Thyroid gland (tissue), 4 donors: ENCODE results near the gene STAT6. TPM values are rescaled to one million over a fixed set of nuclear protein-coding genes. Genes with fewer than 3 reads are reported as not detected.

Experiments
- DNase-seq, 2 donors: peaks; one replicate each; pipeline ENCODE4 v3.0.0-alpha.2; 2019
- H3K27ac ChIP-seq, 3 donors: fragments of 200-600 bp; sonication (generic); 1 replicate in 2 of 3; 2 replicates in 1 of 3; pipeline ENCODE4 v1.5.1; 2016 to 2019; ENCODE audit warnings: mild to moderate bottlenecking in 1 of 3, moderate library complexity in 1 of 3
- H3K27me3 ChIP-seq: fragments of 200-600 bp; sonication (generic); one replicate; pipeline ENCODE4 v1.5.1; 2019
- H3K36me3 ChIP-seq, 2 donors: fragments of 200-600 bp; sonication (generic); one replicate each; pipeline ENCODE4 v1.5.1; 2016 to 2019
- H3K4me1 ChIP-seq, 2 donors: fragments of 200-600 bp; sonication (generic); one replicate each; pipeline ENCODE4 v1.5.1; 2017 to 2019
- H3K4me3 ChIP-seq, 3 donors: fragments of 200-600 bp; sonication (generic); replicated peaks in 1 of 3; 1 replicate in 2 of 3; 2 replicates in 1 of 3; pipeline ENCODE4 v1.5.1; 2016; ENCODE audit warnings: mild to moderate bottlenecking in 1 of 3
- H3K9me3 ChIP-seq: fragments of 200-600 bp; sonication (generic); one replicate; pipeline ENCODE4 v1.5.1; 2017
- POLR2A ChIP-seq, 2 donors: fragments of 450-650 bp; IDR thresholded peaks; one replicate each; pipeline ENCODE4 v1.6.1; 2017; ENCODE audit warnings: antibody characterized with exemption in 2 of 2, mild to moderate bottlenecking in 2 of 2, moderate library complexity in 1 of 2
- WGBS, 2 donors: methylation state at CpG; one replicate each; pipeline ENCODE4 v1.1.5; 2017; 5-methylcytosine and 5-hydroxymethylcytosine counted together
- intact Hi-C: fragments of 100-400 bp; cut with DNase I; formaldehyde crosslinking; loops from one replicate; pipeline ENCODE4 v1.15.1; 2023
- total RNA-seq, 4 donors: library from RNA; depleted of rRNA; stranded (reverse); fragments of >200 nt; gene quantifications; one replicate each; pipeline ENCODE4 v1.2.3, GENCODE V29; 2016
- TF ChIP-seq, protein P1 (sequence below), 6 experiments: fragments of 200-600 bp in 3 of 6; fragments of 450-650 bp in 3 of 6; sonication (generic) in 3 of 6; IDR thresholded peaks; one replicate each; pipeline ENCODE4 v1.5.1; 2016 to 2019; ENCODE audit warnings: antibody characterized with exemption in 6 of 6, mild to moderate bottlenecking in 2 of 6, inconsistent platforms in 1 of 6, moderate library complexity in 1 of 6

Gene STAT6
- total RNA-seq, 4 donors from 2014 or later, result 79.0 to 144 (median 89.8) TPM

DNA sequence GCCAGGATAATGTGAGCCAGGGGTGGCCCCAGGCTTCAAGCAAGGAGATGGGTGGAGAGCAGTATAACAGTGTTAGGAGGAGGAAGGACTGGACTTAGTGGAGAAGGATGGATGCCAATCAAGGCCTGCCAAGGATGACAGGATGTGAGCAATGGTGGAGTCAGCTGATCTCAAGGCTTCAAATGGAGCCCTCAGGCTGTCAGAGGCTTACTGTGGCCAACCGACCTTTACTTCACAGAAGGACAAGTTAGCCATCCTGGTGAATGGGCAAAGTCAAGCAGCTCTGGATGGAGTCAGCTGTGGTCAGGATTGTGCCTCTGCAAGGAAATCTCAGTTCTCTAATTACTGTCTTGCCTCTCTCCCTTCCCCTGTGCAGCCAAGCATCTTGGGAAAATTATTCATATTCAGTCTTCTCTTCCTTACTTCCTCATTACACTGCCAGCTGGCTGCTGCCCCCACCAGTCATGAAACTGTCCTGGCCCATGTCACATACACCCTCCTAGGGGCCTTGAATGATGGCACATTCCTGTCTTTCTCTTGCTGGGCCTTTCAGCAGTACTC lies 7.6 kb upstream of the STAT6 start:
- no peak overlapping the region for H3K27ac ChIP-seq
- 100% methylated on average over 1 of the region's 1 CpG for WGBS, 2 donors
- H3K27me3 ChIP-seq, result no peaks in the 10 kb centered on the region
- no peaks in the 10 kb centered on the region for H3K9me3 ChIP-seq
- no peaks in the 10 kb centered on the region for H3K36me3 ChIP-seq
- no peak for DNase-seq
- intact Hi-C loops, result loop anchor here (10.0 kb wide), 1 partner anchor 114 kb away; the partner anchor contains the start of gene ZBTB39
- TF ChIP-seq POLR2A (IDR thresholded peaks at IDR 0.05), result no peak
- TF ChIP-seq, protein P1, sequence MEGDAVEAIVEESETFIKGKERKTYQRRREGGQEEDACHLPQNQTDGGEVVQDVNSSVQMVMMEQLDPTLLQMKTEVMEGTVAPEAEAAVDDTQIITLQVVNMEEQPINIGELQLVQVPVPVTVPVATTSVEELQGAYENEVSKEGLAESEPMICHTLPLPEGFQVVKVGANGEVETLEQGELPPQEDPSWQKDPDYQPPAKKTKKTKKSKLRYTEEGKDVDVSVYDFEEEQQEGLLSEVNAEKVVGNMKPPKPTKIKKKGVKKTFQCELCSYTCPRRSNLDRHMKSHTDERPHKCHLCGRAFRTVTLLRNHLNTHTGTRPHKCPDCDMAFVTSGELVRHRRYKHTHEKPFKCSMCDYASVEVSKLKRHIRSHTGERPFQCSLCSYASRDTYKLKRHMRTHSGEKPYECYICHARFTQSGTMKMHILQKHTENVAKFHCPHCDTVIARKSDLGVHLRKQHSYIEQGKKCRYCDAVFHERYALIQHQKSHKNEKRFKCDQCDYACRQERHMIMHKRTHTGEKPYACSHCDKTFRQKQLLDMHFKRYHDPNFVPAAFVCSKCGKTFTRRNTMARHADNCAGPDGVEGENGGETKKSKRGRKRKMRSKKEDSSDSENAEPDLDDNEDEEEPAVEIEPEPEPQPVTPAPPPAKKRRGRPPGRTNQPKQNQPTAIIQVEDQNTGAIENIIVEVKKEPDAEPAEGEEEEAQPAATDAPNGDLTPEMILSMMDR (IDR thresholded peaks at IDR 0.05), result no peak
- H3K4me1 ChIP-seq, result no peaks in the 10 kb centered on the region
- no peak overlapping the region for H3K4me3 ChIP-seq

DNA sequence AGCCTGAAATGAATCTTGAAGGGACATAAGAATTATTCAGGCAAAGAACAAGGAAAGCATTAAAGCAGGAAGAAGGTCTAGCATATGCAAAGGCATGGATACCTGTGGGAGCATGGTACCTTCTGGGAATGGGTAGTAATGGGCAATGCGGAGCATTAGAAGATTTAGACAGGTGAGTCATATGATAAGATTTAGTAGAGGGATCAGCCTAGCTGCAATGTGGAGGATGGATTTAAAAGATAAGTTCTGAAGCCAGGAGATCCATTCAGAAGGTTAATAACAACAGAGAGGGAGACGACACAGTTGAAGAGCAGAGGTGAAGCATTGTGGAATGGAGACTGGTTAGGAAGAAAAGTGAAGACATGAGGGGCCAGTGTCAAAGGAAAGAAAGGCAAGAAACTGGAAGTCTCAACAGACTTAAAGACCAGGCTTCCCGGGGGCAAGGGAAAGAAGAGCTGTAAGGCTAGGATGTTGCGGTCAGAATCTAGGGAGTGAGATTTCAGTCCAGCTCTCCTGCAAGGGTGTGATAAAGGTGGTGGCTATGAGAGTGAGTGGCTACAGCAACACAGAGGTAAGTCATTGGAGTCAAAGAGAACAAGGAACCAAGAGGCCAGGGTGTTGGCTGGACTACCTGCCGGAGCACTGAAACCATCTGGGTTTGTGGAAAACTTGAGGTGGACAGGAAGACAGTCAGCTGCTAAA lies 5.6 kb upstream of the STAT6 start:
- WGBS, 2 donors, result 84 to 86% methylated on average over 5 of the region's 5 CpGs
- no peaks in the 10 kb centered on the region for H3K27me3 ChIP-seq
- no peak overlapping the region for H3K4me3 ChIP-seq
- no peaks in the 10 kb centered on the region for H3K9me3 ChIP-seq
- intact Hi-C loops, result loop anchor here (10.0 kb wide), 1 partner anchor 112 kb away; the partner anchor contains the start of gene ZBTB39
- TF ChIP-seq POLR2A (IDR thresholded peaks at IDR 0.05), result no peak
- TF ChIP-seq, protein P1 (IDR thresholded peaks at IDR 0.05), result no peak
- no peaks in the 10 kb centered on the region for H3K36me3 ChIP-seq
- H3K27ac ChIP-seq, result no peak overlapping the region
- peaks cover 0 to 5% of the 10 kb centered on the region in 2 donors for H3K4me1 ChIP-seq
- no peak for DNase-seq

DNA sequence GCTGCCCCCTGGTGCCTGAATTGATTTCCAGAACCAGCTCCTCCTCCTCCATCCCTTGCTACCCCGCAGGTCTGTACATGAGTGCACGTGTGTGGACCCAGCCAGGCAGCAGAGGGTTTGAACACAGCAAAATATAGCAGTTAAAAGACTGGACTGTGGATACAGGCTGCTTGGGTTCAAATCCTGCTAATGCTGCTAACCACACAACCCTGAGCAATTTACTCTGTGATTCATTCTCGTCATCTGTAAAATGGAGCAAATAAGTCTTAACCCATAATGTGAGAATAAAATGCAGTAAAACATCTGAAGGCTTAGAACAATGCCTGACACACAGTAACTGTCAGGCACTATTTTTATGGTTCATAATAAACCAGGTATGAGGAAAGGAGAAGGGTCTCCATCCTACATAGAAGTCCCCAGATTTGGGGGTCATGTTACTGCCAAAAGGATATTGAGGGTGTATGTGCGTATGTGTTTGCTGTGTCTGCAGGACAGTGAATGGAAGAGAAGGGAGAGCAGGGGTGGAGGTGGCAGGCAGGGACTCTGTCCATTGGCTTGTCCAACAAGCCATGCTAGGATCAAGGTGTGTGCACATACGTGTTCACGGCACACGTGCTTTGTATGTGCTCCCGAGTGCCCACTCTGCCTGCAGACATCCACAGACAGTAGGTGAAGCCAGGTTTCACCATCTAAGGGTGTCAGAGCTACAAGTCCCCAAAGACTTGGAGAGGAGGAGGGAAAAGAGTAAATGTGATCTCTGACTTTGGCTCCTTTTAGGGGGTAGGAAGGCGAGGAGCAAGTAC lies 1.5 kb upstream of the STAT6 start:
- DNase-seq, result no peak
- H3K4me1 ChIP-seq, result peaks cover 7 to 23% of the 10 kb centered on the region in 2 donors
- TF ChIP-seq POLR2A (IDR thresholded peaks at IDR 0.05), result no peak
- TF ChIP-seq, protein P1 (IDR thresholded peaks at IDR 0.05), result peak in 3 of 6 experiments; percentile 41 to 80 (median 57)
- no peaks in the 10 kb centered on the region for H3K36me3 ChIP-seq
- 55 to 66% methylated on average over 9 of the region's 9 CpGs for WGBS, 2 donors
- intact Hi-C loops, result loop anchor here (5.0 to 10.0 kb wide), 2 partner anchors 45 to 108 kb away; partner anchors contain the start of gene ZBTB39
- peak overlapping the region; percentile 96 to 99 (median 99) for H3K27ac ChIP-seq
- H3K4me3 ChIP-seq, result peak overlapping the region in 1 of 3 donors; percentile 74
- no peaks in the 10 kb centered on the region for H3K27me3 ChIP-seq
- no peaks in the 10 kb centered on the region for H3K9me3 ChIP-seq

DNA sequence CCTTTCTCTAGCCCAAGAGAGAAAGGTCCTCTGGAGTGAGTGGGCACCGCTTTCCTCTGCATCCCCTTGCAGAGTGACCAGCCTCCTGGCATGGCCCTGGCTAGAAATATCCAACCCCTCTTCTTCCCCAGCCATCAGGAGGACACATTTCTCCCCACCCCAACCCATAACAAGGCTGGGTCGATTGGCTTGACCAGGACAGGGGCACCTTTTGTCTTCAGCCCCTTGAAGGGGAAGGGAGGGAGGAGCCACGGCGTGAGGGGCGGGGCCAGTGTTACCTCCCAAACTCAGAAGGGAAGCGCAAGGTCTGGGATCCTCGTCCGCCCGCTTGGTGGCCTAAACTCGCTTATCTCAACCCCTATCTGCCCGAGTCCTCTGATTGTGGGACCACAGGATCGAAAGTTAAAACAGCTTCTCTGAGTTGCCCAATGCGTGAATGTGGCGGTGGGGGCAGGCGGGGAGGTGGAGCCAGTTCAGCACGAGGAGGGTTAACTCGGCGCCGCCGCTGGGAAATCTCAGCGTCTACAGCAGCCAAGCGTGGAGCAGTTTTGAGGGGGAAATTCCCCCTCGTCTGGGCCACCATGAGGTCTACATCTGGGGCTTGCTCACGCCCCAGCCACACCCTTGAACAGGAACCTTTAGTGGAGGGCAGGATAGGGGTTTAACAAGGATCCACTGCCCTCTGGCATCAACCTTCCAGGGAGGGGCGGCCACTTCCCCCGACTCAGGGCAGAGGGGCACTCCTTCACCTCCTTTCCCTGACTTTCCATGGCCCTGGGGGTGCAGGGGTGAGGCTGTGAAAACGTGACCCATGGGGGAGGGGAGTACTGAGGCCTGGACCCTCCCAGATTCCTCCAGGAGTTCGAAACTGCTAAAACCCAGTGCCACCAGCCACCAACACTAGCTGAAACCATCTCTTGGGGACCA lies 795 bp downstream of the STAT6 start:
- Histone ChIP-seq H3K4me3 (peak overlapping the region; percentile 22 to 74 (median 47)), H3K4me1 (peaks cover 7 to 27% of the 10 kb centered on the region in 2 donors), H3K27ac (peak overlapping the region; percentile 96 to 99 (median 99)), H3K9me3 (no peaks in the 10 kb centered on the region), H3K27me3 (no peaks in the 10 kb centered on the region), H3K36me3 (peaks cover 11 to 18% of the 10 kb centered on the region in 2 donors)
- intact Hi-C loops, result loop anchor here (5.0 to 10.0 kb wide), 2 partner anchors 43 to 106 kb away; partner anchors contain the start of gene ZBTB39
- peak; percentile 35 to 70 for TF ChIP-seq POLR2A (IDR thresholded peaks at IDR 0.05)
- TF ChIP-seq, protein P1 (IDR thresholded peaks at IDR 0.05), result peak in 1 of 6 experiments; percentile 12
- DNase-seq, result peak; percentile 72 to 75
- 6% methylated on average over 15 to 18 of the region's 28 CpGs for WGBS, 2 donors
